Keratinocyte (primary cell): ENCODE measurements around the gene COQ7.

Experiments used
- CTCF ChIP-seq, 3 experiments: IDR thresholded peaks in 1 of 3; conservative IDR thresholded peaks in 1 of 3; optimal IDR thresholded peaks in 1 of 3; 2 replicates in 2 of 3; 3 replicates in 1 of 3; pipeline versions ENCODE3 to v1.5.1; 2011; ENCODE audit warnings: low read length in 3 of 3, mild to moderate bottlenecking in 3 of 3, moderate library complexity in 2 of 3, control low read depth in 1 of 3, inconsistent platforms in 1 of 3; ENCODE audit not compliant: insufficient read depth in 2 of 3; ENCODE audit errors: extremely low read depth in 1 of 3
- EZH2 ChIP-seq: IDR thresholded peaks from one replicate; pipeline ENCODE4 v1.6.1; 2012; ENCODE audit warnings: inconsistent platforms, mild to moderate bottlenecking, low read length, moderate library complexity

GRCh38 chr16:19092653-19093410 lies 25.4 kb downstream of the COQ7 start:
- TF ChIP-seq CTCF (optimal IDR thresholded peaks at IDR 0.05 in 1 of 3, IDR thresholded peaks at IDR 0.05 in 1 of 3, conservative IDR thresholded peaks at IDR 0.05 in 1 of 3; ENCODE audit: extremely low read depth in 1 of 3, insufficient read depth in 2 of 3, low read length in 3 of 3), result no peak
- TF ChIP-seq EZH2, result no peak
